Measurements from ENCODE around the gene TERC. TPM values are rescaled to one million over a fixed set of nuclear protein-coding genes. Genes with fewer than 3 reads are reported as not detected.

TERC gene
- total RNA-seq: 144 and 200 TPM in 2 replicates

- H3K4me1 ChIP-seq (ENCODE audit: insufficient read depth, low read length): peaks cover 9% of the 10 kb centered on the region
- H3K79me2 ChIP-seq (ENCODE audit: insufficient read depth, low read length): no peaks in the 10 kb centered on the region
- DNase-seq (ENCODE audit: insufficient read length, low spot score, missing footprints): peak; percentile 97
- peak within 1 kb of the TSS; percentile 96 for H2AFZ ChIP-seq (ENCODE audit: low read length)
- TF ChIP-seq CTCF (IDR thresholded peaks at IDR 0.05; ENCODE audit: extremely low read depth, low read depth, low read length): no peak
- H3K27ac ChIP-seq (ENCODE audit: low read depth, low read length): peak within 1 kb of the TSS; percentile 85
- no peaks in the 10 kb centered on the region for H4K20me1 ChIP-seq (ENCODE audit: insufficient read depth, low read length)
- peak within 1 kb of the TSS; percentile 94 for H3K4me3 ChIP-seq (ENCODE audit: insufficient read depth, low read length)
- H3K4me2 ChIP-seq (ENCODE audit: insufficient read depth, low read length): peak within 1 kb of the TSS; percentile 94
- H3K9me3 ChIP-seq (ENCODE audit: low read depth, low read length): no peaks in the 10 kb centered on the region
- H3K27me3 ChIP-seq (ENCODE audit: insufficient read depth, low read length): no peaks in the 10 kb centered on the region
- H3K36me3 ChIP-seq (ENCODE audit: insufficient read depth, low read length): no peaks in the 10 kb centered on the region
Observed at GRCh38 chr3:169764882-169765612, at the start of gene TERC. Gene TERC (minus strand): TSS chr3:169765060.

- peaks cover 1% of the 10 kb centered on the region for H3K9me3 ChIP-seq (ENCODE audit: low read depth, low read length)
- no peaks in the 10 kb centered on the region for H3K27me3 ChIP-seq (ENCODE audit: insufficient read depth, low read length)
- TF ChIP-seq CTCF (IDR thresholded peaks at IDR 0.05; ENCODE audit: extremely low read depth, low read depth, low read length): peak; percentile 34
- peak overlapping the region; percentile 85 for H3K4me2 ChIP-seq (ENCODE audit: insufficient read depth, low read length)
- H3K27ac ChIP-seq (ENCODE audit: low read depth, low read length): no peak overlapping the region
- no peaks in the 10 kb centered on the region for H3K79me2 ChIP-seq (ENCODE audit: insufficient read depth, low read length)
- no peak for DNase-seq (ENCODE audit: insufficient read length, low spot score, missing footprints)
- H3K4me3 ChIP-seq (ENCODE audit: insufficient read depth, low read length): peak overlapping the region; percentile 78
- H4K20me1 ChIP-seq (ENCODE audit: insufficient read depth, low read length): no peaks in the 10 kb centered on the region
- H3K4me1 ChIP-seq (ENCODE audit: insufficient read depth, low read length): peaks cover 20% of the 10 kb centered on the region
- H2AFZ ChIP-seq (ENCODE audit: low read length): peak overlapping the region; percentile 98
- no peaks in the 10 kb centered on the region for H3K36me3 ChIP-seq (ENCODE audit: insufficient read depth, low read length)
Observed at GRCh38 chr3:169813757-169814517, 49.1 kb upstream of the TERC start.

GRCh38 chr3:169813278-169813677 is 48.4 kb upstream of the TERC start:
- Histone ChIP-seq H3K79me2 (ENCODE audit: insufficient read depth, low read length) (no peaks in the 10 kb centered on the region), H3K27ac (ENCODE audit: low read depth, low read length) (no peak overlapping the region), H3K4me1 (ENCODE audit: insufficient read depth, low read length) (peaks cover 20% of the 10 kb centered on the region), H3K9me3 (ENCODE audit: low read depth, low read length) (peaks cover 1% of the 10 kb centered on the region), H3K27me3 (ENCODE audit: insufficient read depth, low read length) (no peaks in the 10 kb centered on the region), H3K36me3 (ENCODE audit: insufficient read depth, low read length) (no peaks in the 10 kb centered on the region), H2AFZ (ENCODE audit: low read length) (peak overlapping the region; percentile 98), H3K4me3 (ENCODE audit: insufficient read depth, low read length) (peak overlapping the region; percentile 78), H3K4me2 (ENCODE audit: insufficient read depth, low read length) (peak overlapping the region; percentile 85), H4K20me1 (ENCODE audit: insufficient read depth, low read length) (no peaks in the 10 kb centered on the region)
- no peak for DNase-seq (ENCODE audit: insufficient read length, low spot score, missing footprints)
- TF ChIP-seq CTCF (IDR thresholded peaks at IDR 0.05; ENCODE audit: extremely low read depth, low read depth, low read length): no peak
